ENCODE results near the gene IL1RAPL2.
"Not testable (repeated sequence)": the region's sequence is repeated elsewhere in the genome, so short reads cannot be mapped to it uniquely, and the experiment has no call there.

Gene IL1RAPL2

GRCh38 chrX:105038672-105039328 is 472.8 kb downstream of the IL1RAPL2 start:
- DNase-seq = no peak

- DNase-seq = no peak
Measured at GRCh38 chrX:105050921-105051320, 484.9 kb downstream of the IL1RAPL2 start.

- DNase-seq = no peak
Measured at GRCh38 chrX:105051364-105051763, 485.4 kb downstream of the IL1RAPL2 start.

GRCh38 chrX:105052926-105053325 is 486.9 kb downstream of the IL1RAPL2 start:
- DNase-seq = no peak

GRCh38 chrX:105063743-105064142 is 497.7 kb downstream of the IL1RAPL2 start:
- DNase-seq = no peak

GRCh38 chrX:105098201-105098600 is 532.2 kb downstream of the IL1RAPL2 start:
- no peak for DNase-seq

GRCh38 chrX:105098812-105099211 is 532.8 kb downstream of the IL1RAPL2 start:
- no peak for DNase-seq

GRCh38 chrX:105101378-105101777 is 535.4 kb downstream of the IL1RAPL2 start:
- DNase-seq = no peak

- DNase-seq = no peak
Measured at GRCh38 chrX:105109936-105110335, 543.9 kb downstream of the IL1RAPL2 start.

- no peak for DNase-seq
Measured at GRCh38 chrX:105114554-105115130, 548.6 kb downstream of the IL1RAPL2 start.

GRCh38 chrX:105115596-105116320 is 549.8 kb downstream of the IL1RAPL2 start:
- DNase-seq = not testable (repeated sequence)

GRCh38 chrX:105116486-105116885 is 550.5 kb downstream of the IL1RAPL2 start:
- no peak for DNase-seq

- no peak for DNase-seq
Measured at GRCh38 chrX:105117621-105118020, 551.6 kb downstream of the IL1RAPL2 start.

- DNase-seq = no peak
Measured at GRCh38 chrX:105120463-105120862, 554.5 kb downstream of the IL1RAPL2 start.

GRCh38 chrX:105121186-105121585 is 555.2 kb downstream of the IL1RAPL2 start:
- no peak for DNase-seq

GRCh38 chrX:105126201-105126600 is 560.2 kb downstream of the IL1RAPL2 start:
- DNase-seq = no peak

- no peak for DNase-seq
Measured at GRCh38 chrX:105134273-105134672, 568.3 kb downstream of the IL1RAPL2 start.

- DNase-seq = no peak
Measured at GRCh38 chrX:105136786-105137185, 570.8 kb downstream of the IL1RAPL2 start.

GRCh38 chrX:105150036-105150435 is 584.0 kb downstream of the IL1RAPL2 start:
- no peak for DNase-seq

- no peak for DNase-seq
Measured at GRCh38 chrX:105150557-105150956, 584.6 kb downstream of the IL1RAPL2 start.

GRCh38 chrX:105167233-105167632 is 601.2 kb downstream of the IL1RAPL2 start:
- no peak for DNase-seq

- DNase-seq = no peak
Measured at GRCh38 chrX:105168577-105168976, 602.6 kb downstream of the IL1RAPL2 start.

- DNase-seq = no peak
Measured at GRCh38 chrX:105173071-105173470, 607.1 kb downstream of the IL1RAPL2 start.

GRCh38 chrX:105179644-105180043 is 613.6 kb downstream of the IL1RAPL2 start:
- no peak for DNase-seq

All from NCI-H1092 (cell line).